Gastrocnemius medialis (tissue), 4 donors: ENCODE measurements around the gene DBF4.
"Not testable (repeated sequence)": the region's sequence is repeated elsewhere in the genome, so short reads cannot be mapped to it uniquely, and the experiment has no call there.

Source experiments
- POLR2A ChIP-seq, 2 donors: fragments of 450-650 bp; IDR thresholded peaks; one replicate each; pipeline ENCODE4 v1.6.1; 2017; ENCODE audit warnings: antibody characterized with exemption in 2 of 2, mild to moderate bottlenecking in 2 of 2, moderate library complexity in 2 of 2
- TF ChIP-seq, protein P1 (sequence below), 5 experiments: fragments of 450-650 bp in 3 of 5; fragments of 200-600 bp in 2 of 5; sonication (generic) in 2 of 5; IDR thresholded peaks in 4 of 5; conservative IDR thresholded peaks in 1 of 5; 1 replicate in 4 of 5; 2 replicates in 1 of 5; pipeline ENCODE4 v1.5.1; 2016 to 2019; ENCODE audit warnings: antibody characterized with exemption in 5 of 5, mild to moderate bottlenecking in 3 of 5, moderate library complexity in 3 of 5

DNA sequence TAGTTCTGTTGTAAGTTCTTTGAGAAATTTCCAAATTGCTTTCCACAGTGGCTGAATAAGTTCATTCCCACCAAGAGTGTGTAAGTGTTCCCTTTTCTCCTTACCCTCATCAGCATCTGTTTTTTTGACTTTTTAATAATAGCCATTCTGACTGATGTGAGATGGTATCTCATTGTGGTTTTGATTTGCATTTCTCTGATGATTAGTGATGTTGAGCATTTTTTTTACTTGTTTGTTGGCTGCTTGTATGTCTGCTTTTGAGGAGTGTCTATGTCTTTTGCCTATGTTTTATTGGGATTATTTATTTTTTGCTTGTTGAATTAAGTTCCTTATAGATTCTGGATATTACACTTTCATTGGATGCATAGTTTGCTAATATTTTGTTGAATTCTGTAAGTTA lies 69.6 kb downstream of the DBF4 start:
- TF ChIP-seq, protein P1, sequence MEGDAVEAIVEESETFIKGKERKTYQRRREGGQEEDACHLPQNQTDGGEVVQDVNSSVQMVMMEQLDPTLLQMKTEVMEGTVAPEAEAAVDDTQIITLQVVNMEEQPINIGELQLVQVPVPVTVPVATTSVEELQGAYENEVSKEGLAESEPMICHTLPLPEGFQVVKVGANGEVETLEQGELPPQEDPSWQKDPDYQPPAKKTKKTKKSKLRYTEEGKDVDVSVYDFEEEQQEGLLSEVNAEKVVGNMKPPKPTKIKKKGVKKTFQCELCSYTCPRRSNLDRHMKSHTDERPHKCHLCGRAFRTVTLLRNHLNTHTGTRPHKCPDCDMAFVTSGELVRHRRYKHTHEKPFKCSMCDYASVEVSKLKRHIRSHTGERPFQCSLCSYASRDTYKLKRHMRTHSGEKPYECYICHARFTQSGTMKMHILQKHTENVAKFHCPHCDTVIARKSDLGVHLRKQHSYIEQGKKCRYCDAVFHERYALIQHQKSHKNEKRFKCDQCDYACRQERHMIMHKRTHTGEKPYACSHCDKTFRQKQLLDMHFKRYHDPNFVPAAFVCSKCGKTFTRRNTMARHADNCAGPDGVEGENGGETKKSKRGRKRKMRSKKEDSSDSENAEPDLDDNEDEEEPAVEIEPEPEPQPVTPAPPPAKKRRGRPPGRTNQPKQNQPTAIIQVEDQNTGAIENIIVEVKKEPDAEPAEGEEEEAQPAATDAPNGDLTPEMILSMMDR (IDR thresholded peaks at IDR 0.05 in 4 of 5, conservative IDR thresholded peaks at IDR 0.05 in 1 of 5): not testable (repeated sequence)
- TF ChIP-seq POLR2A (IDR thresholded peaks at IDR 0.05): not testable (repeated sequence)
